Large intestine (tissue), 3 donors: ENCODE data around the gene TBX21. TPM values are rescaled to one million over a fixed set of nuclear protein-coding genes. Genes with fewer than 3 reads are reported as not detected.

ENCODE experiments used
- DNase-seq, 2 donors: peaks; one replicate each; pipeline versions ENCODE4 v3.0.0 to v3.0.0-alpha.2; 2013
- H3K27ac ChIP-seq: one replicate; pipeline ENCODE4 v1.5.1; 2013; ENCODE audit warnings: low read length
- H3K27me3 ChIP-seq: 2 replicates; pipeline ENCODE4 v1.6.1; 2013; ENCODE audit warnings: low read length; ENCODE audit not compliant: control insufficient read depth, insufficient read depth
- H3K36me3 ChIP-seq: 2 replicates; pipeline ENCODE4 v1.6.1; 2013; ENCODE audit warnings: low read length; ENCODE audit not compliant: control insufficient read depth, insufficient read depth
- H3K4me1 ChIP-seq: one replicate; pipeline ENCODE4 v1.6.1; 2013; ENCODE audit warnings: low read length; ENCODE audit not compliant: control insufficient read depth, insufficient read depth
- H3K4me3 ChIP-seq: one replicate; pipeline ENCODE4 v1.5.1; 2013; ENCODE audit warnings: low read length
- H3K9me3 ChIP-seq: one replicate; pipeline ENCODE4 v1.6.1; 2013; ENCODE audit warnings: mild to moderate bottlenecking, low read depth, low read length, moderate library complexity; ENCODE audit not compliant: control insufficient read depth
- WGBS: methylation state at CpG from one replicate; pipeline ENCODE4 v1.1.5; 2013; ENCODE audit warnings: low lambda C conversion rate; ENCODE audit not compliant: insufficient coverage; 5-methylcytosine and 5-hydroxymethylcytosine counted together
- polyA plus RNA-seq: library from polyadenylated mRNA; unstranded; fragments of 120-200 nt; gene quantifications from one replicate; pipeline ENCODE4 v1.2.1, GENCODE V29; 2013

TBX21 gene
- polyA plus RNA-seq, 1 donor, result 0.28 TPM

- Histone ChIP-seq H3K4me3 (no peak overlapping the region), H3K27ac (no peak overlapping the region), H3K4me1 (peaks cover 3% of the 10 kb centered on the region), H3K36me3 (no peaks in the 10 kb centered on the region), H3K27me3 (peaks cover 84% of the 10 kb centered on the region), H3K9me3 (peaks cover 4% of the 10 kb centered on the region)
- no peak for DNase-seq
- WGBS, result no CpG with 5 or more reads among the region's 8 CpGs
Observed at GRCh38 chr17:47721725-47722124, 11.3 kb upstream of the TBX21 start.

GRCh38 chr17:47724705-47725104 lies 8.3 kb upstream of the TBX21 start:
- DNase-seq, result no peak
- WGBS, result no CpG with 5 or more reads among the region's 2 CpGs
- peaks cover 3% of the 10 kb centered on the region for H3K4me1 ChIP-seq
- peaks cover 4% of the 10 kb centered on the region for H3K9me3 ChIP-seq
- H3K36me3 ChIP-seq, result no peaks in the 10 kb centered on the region
- H3K27ac ChIP-seq, result no peak overlapping the region
- no peak overlapping the region for H3K4me3 ChIP-seq
- peaks cover 74% of the 10 kb centered on the region for H3K27me3 ChIP-seq

- Histone ChIP-seq H3K4me1 (peaks cover 3% of the 10 kb centered on the region), H3K4me3 (no peak overlapping the region), H3K9me3 (peaks cover 4% of the 10 kb centered on the region), H3K27ac (no peak overlapping the region), H3K36me3 (no peaks in the 10 kb centered on the region), H3K27me3 (peaks cover 71% of the 10 kb centered on the region)
- DNase-seq, result no peak
- no CpG with 5 or more reads among the region's 13 CpGs for WGBS
Observed at GRCh38 chr17:47725446-47726111, 7.5 kb upstream of the TBX21 start.

GRCh38 chr17:47726796-47727703 lies 6.0 kb upstream of the TBX21 start:
- Histone ChIP-seq H3K36me3 (no peaks in the 10 kb centered on the region), H3K4me3 (no peak overlapping the region), H3K4me1 (no peaks in the 10 kb centered on the region), H3K27me3 (peaks cover 70% of the 10 kb centered on the region), H3K27ac (no peak overlapping the region), H3K9me3 (no peaks in the 10 kb centered on the region)
- WGBS, result no CpG with 5 or more reads among the region's 12 CpGs
- DNase-seq, result no peak

GRCh38 chr17:47727704-47728036 lies 5.4 kb upstream of the TBX21 start:
- H3K36me3 ChIP-seq, result no peaks in the 10 kb centered on the region
- H3K27ac ChIP-seq, result no peak overlapping the region
- peaks cover 70% of the 10 kb centered on the region for H3K27me3 ChIP-seq
- H3K4me3 ChIP-seq, result no peak overlapping the region
- H3K4me1 ChIP-seq, result no peaks in the 10 kb centered on the region
- H3K9me3 ChIP-seq, result no peaks in the 10 kb centered on the region
- no peak for DNase-seq
- whole genome bisulfite sequencing, result no CpG with 5 or more reads among the region's 9 CpGs

- WGBS, result 73% methylated on average over 3 of the region's 4 CpGs
Observed at GRCh38 chr17:47728214-47728877, 4.7 kb upstream of the TBX21 start.

GRCh38 chr17:47729476-47729875 lies 3.6 kb upstream of the TBX21 start:
- WGBS, result 40% methylated on average over 1 of the region's 8 CpGs
- H3K4me3 ChIP-seq, result no peak overlapping the region
- peaks cover 76% of the 10 kb centered on the region for H3K27me3 ChIP-seq
- no peak overlapping the region for H3K27ac ChIP-seq
- no peak for DNase-seq
- no peaks in the 10 kb centered on the region for H3K9me3 ChIP-seq
- H3K4me1 ChIP-seq, result no peaks in the 10 kb centered on the region
- no peaks in the 10 kb centered on the region for H3K36me3 ChIP-seq

More at GRCh38 chr17:47728214-47728877, 4.7 kb upstream of the TBX21 start:
- Histone ChIP-seq H3K27me3 (peaks cover 74% of the 10 kb centered on the region), H3K36me3 (no peaks in the 10 kb centered on the region), H3K4me1 (no peaks in the 10 kb centered on the region), H3K27ac (no peak overlapping the region), H3K9me3 (no peaks in the 10 kb centered on the region), H3K4me3 (no peak overlapping the region)
- DNase-seq, result no peak

GRCh38 chr17:47730681-47731080 lies 2.4 kb upstream of the TBX21 start:
- H3K4me3 ChIP-seq, result no peak overlapping the region
- no peaks in the 10 kb centered on the region for H3K4me1 ChIP-seq
- DNase-seq, result no peak
- H3K36me3 ChIP-seq, result no peaks in the 10 kb centered on the region
- no peaks in the 10 kb centered on the region for H3K9me3 ChIP-seq
- no peak overlapping the region for H3K27ac ChIP-seq
- peaks cover 77% of the 10 kb centered on the region for H3K27me3 ChIP-seq
- WGBS, result no CpG with 5 or more reads among the region's 4 CpGs

GRCh38 chr17:47731396-47731795 lies 1.6 kb upstream of the TBX21 start:
- H3K36me3 ChIP-seq, result no peaks in the 10 kb centered on the region
- WGBS, result no CpG with 5 or more reads among the region's 2 CpGs

GRCh38 chr17:47732399-47733046 lies 513 bp upstream of the TBX21 start:
- no peak overlapping the region for H3K4me3 ChIP-seq

More at GRCh38 chr17:47731396-47731795, 1.6 kb upstream of the TBX21 start:
- H3K9me3 ChIP-seq, result no peaks in the 10 kb centered on the region
- H3K27ac ChIP-seq, result no peak overlapping the region
- no peak for DNase-seq
- no peak overlapping the region for H3K4me3 ChIP-seq
- no peaks in the 10 kb centered on the region for H3K4me1 ChIP-seq
- H3K27me3 ChIP-seq, result peaks cover 75% of the 10 kb centered on the region

More at GRCh38 chr17:47732399-47733046, 513 bp upstream of the TBX21 start:
- peaks cover 82% of the 10 kb centered on the region for H3K27me3 ChIP-seq
- DNase-seq, result no peak
- WGBS, result no CpG with 5 or more reads among the region's 12 CpGs
- H3K36me3 ChIP-seq, result no peaks in the 10 kb centered on the region
- no peaks in the 10 kb centered on the region for H3K4me1 ChIP-seq
- H3K9me3 ChIP-seq, result no peaks in the 10 kb centered on the region
- H3K27ac ChIP-seq, result no peak overlapping the region
